Mucosa of gallbladder (tissue), 1 donor: ENCODE measurements around the gene NDUFB5. TPM values are rescaled to one million over a fixed set of nuclear protein-coding genes. Genes with fewer than 3 reads are reported as not detected.
"Not testable (repeated sequence)": the region's sequence is repeated elsewhere in the genome, so short reads cannot be mapped to it uniquely, and the experiment has no call there.

ENCODE experiments used
- DNase-seq: peaks from one replicate; pipeline ENCODE4 v3.0.0-alpha.2; 2020; ENCODE audit warnings: low spot score
- total RNA-seq: library from RNA; stranded (reverse); gene quantifications from one replicate; pipeline ENCODE4 v1.2.1, GENCODE V29; 2021
- donor health status: DM: no; HTN: no; CAD: no.

NDUFB5 gene
- total RNA-seq, 1 donor from 2014 or later: 103 TPM

DNA sequence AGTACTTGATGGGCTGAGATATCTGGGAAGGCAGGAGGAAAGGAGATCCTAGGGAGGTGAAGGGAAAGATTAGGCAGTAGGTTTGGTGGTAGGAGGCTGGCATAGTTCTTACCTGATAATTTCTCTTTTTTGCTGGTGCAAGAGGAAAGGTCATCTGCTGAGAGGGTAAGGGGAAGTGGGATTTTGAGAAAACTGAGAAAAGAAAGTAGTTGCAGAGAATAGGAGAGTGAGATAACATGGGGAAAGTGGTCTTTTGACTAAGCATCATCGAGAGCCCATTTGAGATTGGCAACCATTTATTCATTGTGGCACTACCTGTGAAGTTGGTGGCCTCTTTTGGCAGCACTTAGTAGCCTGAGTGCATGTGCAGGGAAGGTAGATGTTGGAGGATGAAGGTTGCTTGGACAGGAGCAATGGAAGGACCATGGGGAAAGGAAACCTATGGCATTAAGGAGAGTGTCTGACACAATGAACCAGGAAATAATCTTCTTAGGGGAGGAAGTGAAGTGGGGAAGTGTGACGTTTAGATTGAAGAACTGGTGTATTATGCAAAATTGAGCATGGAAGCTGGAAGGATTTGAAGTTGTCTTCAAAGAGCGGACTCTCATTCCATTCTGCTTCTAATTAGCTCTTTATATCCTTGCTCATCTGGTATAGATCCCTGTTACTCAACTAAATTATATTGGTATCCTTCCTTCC lies 26.3 kb downstream of the NDUFB5 start:
- DNase-seq: no peak

DNA sequence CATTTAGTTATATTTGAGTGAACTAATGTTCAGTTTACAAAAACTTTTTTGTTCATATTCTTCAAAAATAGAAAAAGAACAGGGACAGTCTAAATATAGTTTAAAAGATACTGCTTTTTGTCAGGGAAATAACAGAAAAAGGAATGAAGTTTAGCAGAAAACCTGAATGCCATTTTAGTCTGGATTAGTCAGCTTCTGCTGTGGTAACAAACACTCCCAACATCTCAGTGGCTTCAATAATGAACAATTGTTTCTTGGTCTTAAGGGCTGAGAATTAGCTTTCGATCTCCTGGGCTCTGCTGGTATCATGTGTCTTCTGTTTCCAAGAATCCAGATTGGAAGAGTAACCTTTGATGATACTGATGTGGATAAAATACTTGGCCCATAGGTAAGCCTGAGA lies 35.9 kb downstream of the NDUFB5 start:
- no peak for DNase-seq

DNA sequence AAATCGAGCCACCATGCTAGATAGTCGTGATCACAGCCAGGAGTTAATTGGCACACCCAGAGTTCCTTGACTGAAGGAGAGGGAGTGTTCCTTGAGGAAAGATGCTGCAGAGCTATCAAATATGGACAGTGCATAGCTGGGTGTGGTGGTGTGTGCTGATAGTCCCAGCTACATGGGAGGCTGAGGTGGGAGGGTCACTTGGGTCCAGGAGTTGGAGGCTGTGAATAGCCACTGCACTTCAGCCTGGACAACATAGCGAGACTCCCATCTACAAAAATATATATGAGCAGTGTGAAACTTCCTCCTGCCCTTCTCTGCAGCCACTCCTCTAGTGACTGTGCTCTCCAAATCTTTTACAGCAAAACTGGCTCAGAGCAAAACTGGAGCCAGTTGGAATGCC lies 38.3 kb downstream of the NDUFB5 start:
- DNase-seq: no peak

DNA sequence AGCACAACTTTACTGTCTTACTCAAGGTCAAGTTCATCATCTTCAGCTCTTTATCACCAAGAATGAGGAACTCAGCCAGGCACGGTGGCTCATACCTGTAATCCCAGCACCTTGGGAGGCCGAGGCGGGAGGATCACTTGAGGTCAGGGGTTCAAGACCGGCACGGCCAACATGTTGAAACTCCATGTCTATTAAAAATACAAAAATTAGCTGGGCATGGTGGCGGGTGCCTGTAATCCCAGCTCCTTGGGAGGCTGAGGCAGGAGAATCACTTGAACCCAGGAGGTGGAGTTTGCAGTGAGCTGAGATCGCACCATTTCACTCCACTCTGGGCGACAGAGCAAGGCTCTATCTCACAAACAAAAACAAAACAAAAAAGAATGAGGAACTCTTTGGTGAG lies 39.2 kb downstream of the NDUFB5 start:
- not testable (repeated sequence) for DNase-seq

DNA sequence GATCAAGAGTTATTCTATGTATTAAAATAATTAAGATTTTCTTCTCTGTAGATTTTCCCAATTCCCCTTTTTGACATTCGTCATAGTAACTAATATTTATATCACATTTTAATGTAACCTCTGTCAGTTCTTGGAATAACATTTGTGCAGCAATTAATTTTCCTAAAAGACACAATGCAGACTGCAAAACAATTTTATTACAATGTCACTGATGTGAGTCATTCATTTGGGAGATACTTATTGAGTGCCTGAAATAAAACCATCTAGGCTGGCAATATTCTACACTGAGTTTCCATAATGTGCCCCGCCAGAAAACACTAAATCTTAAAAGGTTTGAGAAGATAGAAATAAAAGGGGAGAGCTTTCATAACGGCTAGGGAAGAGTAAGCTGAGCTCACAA lies 41.6 kb downstream of the NDUFB5 start:
- no peak for DNase-seq

DNA sequence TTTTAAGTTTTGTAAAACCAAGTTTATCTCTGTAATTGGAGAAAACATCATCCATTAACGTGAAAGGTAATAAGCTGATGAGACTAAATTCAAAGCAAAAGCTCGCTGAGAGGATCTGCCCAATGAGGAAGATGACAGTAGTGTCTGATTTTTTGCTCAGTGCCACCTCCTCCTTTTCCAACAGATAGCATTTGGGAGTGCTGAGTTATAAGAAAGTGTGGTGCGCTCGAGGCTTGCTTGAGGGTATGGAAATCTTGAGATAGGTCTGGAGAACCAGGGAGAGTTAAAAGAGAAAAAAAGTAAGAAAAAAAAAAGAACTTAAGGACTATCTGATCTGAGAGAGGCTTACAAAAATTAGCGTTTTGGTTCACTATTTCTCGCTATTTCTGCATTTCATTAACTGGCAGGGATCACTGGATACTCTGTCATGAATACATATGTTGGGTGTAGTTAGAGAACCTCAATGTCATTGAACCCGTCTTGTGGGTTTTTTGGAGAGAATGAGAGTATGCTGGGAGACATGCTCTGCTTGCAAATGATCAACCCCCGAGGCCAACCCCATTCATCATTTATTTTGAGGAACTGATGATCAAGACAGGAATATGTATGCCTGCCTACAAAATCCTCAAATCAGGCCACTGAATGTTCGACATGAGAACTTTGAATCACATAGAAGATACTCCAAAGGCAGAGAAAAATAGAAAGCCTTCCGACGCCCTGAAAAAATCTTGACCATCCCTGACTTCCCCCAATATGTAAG lies 47.3 kb downstream of the NDUFB5 start:
- DNase-seq: no peak

DNA sequence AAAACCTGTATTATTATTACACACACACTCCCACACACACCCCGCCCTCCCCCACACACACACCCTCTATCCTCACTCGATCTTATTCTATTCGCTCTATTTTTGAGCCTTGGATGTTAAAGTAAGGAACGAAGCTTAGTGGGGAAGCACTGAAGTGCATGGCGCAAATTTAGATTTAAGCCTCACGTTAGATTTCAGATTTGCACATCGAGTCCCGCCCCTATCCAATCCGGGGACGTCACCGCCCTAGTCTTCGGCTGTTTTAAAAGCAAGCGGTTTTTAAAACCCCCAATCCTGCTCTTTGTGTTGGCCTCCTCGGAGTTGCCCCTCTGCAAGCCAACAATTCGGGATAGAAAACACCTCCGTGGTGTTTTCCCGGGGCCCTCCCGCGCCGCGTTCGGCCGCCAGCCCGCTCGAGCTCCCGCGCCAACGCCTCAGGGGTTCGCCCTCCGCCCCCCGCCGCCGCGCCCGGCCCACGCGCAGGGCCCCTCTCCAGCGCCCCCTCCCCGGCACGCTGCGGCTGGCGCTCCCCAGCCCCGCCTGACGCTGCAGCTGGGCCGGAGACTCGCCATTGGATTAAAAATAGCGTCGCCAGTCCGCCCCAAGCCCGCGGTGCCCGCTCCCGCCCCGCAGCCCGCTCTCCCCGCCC lies 48.0 kb downstream of the NDUFB5 start, which contains the start of gene USP13:
USP13 (plus strand) TSS at position 594 of the 649 bp plus-strand sequence. CDS start 186 bp downstream, outside the sequence.
- peak; percentile 49 for DNase-seq

DNA sequence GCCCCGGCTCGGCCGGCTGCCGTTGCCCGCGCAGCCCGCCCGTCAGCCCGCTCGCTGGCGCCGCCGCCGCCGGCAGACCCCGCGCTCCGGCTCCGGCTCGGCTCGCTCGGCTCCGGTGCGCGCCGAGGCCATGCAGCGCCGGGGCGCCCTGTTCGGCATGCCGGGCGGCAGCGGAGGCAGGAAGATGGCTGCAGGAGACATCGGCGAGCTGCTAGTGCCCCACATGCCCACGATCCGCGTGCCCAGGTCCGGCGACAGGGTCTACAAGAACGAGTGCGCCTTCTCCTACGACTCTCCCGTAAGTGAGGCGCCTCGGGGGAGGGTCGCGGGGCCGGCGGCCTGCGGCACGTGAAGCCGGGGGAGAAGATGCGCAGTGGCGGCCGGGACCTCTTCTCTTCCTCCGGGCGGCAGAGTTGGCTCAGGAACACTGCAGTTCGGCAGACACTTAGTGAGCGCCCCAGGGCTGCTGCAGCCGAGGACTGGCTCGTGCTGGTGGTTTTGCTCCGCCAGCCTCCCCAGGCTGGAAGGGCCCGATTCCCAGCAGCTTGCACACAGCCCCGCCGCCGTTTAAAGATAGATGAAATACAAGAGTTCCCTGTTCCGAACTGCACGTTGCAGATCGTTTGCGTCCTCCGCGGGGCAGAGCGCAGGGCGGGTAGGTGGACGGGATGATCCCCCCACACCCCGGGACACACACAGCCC lies 48.7 kb downstream of the NDUFB5 start:
- DNase-seq: peak; percentile 69

DNA sequence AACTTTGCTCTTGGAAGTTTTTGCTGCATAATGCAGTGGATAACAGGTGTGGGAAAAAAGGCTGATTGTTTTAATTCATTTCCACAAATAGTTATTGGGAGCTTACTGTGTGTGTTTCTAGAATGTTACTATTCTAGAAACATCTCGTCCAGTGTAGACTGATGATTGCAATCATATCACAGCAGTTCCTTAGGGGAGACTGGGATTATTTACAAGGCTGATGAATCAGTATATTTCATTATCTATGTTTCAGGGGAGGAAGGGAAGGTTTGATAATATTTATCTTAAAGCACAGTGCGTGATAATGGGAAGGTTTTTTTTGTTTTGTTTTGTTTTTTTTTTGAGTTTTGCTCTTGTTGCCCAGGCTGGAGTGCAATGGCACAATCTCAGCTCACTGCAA lies 50.6 kb downstream of the NDUFB5 start:
- DNase-seq: no peak

DNA sequence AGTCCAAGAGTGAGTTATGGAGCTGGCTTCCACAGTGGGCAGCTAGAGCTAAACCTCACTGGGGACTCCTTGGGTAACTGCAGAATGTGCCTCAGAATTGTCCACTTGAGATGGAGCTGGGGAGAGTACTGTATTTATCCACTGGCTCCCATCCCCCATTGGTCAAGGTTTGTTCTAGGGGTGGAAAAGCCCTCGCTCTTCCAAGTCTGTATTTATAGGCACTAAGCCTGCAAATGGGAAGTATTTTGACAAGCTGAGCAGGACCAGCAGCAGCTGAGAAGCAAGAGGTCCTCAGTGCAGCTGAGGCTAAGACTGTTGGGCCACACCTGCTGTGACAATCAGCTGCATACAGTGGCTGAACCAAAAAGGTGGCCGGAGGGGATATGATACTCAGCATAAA lies 54.0 kb downstream of the NDUFB5 start:
- DNase-seq: no peak

DNA sequence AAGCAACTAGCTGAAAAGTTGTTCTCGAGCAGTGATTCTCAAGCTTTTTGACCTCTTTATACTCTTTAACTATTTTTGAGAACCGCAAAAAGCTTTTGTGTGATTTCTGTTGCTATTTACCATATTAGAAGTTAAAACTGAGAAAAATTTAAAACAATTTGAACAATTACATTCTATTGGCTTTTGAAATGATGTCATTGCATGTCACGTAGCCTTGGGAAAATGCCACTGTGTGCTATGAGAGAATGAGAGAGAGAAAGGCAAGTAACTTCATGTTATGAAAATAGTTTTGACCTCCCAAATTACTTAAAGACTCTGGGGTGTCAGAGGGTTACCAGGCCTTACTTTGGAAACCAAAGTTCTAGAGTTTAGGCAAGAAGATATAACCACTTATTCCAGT lies 56.3 kb downstream of the NDUFB5 start:
- no peak for DNase-seq

DNA sequence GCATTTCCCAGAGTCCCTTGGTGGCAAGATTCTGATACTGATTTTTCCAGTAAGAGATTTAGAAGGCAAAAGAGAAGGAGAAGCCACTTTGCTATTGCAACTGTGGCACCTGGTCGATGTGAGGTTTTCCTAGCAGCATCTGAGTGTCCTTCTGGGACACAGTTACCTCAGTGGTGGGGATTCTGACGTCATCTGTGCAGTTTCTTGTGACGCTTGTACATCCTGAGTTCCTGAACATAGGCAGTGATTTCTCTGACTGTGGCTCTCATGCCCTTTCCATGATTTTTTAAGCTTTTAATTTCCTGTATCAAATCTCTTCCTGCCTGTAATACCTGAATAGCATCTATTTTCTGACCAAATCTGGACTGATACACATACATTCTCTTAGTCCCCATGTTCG lies 57.2 kb downstream of the NDUFB5 start:
- DNase-seq: no peak

DNA sequence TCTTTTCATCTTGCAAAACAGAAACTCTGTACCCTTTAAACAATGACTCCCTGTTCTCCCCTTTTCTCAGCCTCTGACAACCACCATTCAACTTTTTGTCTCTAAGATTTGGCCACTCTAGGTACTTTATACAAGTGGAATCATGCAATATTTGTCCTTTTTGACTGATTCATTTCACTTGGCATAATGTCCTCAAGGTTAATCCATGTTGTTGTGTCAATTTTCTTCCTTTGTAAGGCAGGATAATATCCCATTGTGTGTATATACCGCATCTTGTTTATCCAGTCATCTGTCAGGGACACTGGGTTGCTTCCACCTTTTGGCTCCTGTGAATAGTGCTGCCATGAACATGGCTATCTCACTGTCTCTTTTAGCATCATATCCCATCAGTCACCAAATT lies 58.5 kb downstream of the NDUFB5 start:
- no peak for DNase-seq

DNA sequence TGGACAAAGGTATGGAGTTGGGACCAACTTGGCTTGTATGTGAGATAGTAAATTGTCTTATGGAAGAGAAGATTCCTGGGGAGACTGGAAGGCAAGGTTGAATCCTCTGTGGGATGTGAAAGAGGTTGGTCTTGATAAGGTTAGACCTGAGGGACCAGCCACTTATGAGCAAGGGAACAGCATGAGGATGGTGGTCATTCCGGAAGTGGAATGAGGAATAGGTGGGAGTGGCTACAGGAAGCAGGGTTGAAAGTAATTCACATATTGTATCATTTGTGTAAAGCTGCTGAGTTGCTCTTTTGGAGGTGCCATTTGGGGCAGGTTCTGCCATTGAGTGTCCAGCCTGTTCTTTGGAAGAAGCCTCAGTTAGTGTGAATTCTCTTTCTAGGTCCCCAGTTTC lies 61.4 kb downstream of the NDUFB5 start:
- no peak for DNase-seq

DNA sequence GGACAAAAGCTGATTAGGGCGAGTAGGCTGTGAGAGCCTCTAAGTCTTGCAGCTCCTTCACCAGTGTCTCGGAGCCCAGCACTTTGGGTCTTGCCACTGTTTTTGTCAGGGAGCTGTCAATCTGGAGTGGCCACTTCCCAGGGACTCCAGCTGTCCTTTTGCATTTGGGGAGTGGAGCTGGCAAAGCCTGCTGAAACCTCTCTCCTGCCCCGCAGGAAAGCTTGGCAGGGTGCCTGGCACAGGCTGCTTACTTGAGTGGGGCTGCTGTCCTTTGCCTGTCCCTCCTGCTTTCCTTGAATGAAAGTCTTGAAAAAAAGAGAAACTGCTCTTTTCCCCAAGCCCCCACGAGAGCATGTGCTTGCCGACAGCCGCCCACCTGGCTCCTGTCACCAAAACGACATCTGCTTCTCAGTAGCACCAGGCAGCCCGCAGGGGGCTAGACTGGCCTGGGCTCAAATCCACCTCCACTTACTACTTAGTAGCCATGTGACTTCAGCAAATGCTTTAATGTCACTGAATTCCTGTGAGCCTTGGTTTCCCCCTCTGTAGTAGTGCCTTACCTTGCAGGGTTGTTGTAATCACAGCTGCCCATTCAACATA lies 61.9 kb downstream of the NDUFB5 start:
- no peak for DNase-seq

DNA sequence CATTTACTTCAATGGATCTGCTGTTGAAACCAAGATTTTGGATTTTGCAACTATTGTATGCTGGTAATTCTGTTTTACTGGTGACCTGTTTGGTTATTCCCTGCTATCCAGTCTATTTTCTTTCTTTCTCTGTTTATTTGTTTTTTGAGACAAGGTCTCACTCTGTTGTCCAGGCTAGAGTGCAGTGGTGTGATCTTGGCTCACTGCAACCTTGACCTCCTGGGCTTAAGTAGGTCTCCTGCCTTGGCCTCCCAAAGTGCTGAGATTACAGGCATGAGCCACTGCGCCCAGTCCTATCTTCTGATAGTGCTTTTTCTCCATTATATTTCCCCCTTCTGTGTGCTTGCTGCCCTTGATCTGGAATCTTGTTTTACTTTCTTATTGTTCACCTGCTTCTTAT lies 63.8 kb downstream of the NDUFB5 start:
- DNase-seq: no peak

DNA sequence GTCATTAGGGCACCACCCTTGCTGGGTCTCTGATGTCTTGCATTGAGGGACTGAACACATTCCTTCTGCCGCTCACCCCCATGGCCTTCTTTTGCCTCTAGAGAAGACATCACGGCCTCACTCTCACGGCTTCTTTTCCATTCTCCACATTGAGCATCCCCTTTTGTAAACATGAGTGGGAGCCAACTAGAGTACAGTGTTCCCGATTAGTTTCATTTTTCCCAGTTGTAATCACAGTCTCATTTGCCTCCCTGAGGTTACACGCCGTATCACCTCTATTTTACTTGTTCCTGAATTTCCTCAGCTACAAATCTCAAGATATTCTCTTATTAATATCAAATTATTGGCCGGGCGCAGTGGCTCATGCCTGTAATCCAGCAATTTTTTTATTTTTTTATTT lies 65.7 kb downstream of the NDUFB5 start:
- DNase-seq: no peak

DNA sequence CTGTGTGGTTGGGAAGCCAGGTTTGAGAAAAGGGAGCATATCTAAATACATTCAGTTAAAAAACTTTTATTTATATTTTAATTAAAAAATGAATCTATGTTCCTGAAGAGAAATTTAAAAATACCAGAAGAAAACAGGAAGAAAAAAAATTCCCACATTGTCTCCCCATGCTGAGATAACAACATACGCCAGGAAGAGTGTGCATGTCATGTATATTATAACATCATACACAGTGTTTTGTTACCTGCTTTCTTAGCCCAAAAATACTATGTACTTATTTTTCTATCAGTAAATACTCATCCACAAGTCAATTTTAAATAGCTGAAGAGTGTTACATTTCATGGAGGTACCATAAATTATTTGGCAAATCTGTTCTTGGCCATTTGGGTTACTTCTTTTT lies 66.7 kb downstream of the NDUFB5 start:
- DNase-seq: no peak

DNA sequence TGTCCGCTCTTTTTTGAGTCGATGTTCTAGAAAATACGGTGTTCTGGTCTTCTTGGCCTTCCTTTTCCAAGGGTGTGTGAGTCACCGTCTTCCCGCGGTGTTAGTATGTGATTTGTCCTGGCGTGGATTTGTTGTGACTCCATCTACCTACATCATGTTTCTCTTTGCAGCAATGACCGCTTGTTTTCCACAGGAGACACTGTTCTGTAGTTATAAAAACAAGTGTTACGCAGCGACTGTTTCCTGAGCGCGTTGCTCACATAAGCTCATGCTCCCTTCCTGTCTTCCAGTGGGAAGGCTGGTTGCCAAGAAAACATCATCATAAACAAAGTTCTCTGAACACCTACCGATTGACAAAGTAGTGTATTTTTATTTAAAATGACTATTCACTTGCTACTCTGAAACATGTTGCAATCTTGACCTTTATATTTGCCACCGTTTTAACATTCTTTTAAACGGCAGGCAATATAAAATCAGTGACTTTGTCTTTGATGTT lies 67.2 kb downstream of the NDUFB5 start:
- DNase-seq: peak; percentile 13

DNA sequence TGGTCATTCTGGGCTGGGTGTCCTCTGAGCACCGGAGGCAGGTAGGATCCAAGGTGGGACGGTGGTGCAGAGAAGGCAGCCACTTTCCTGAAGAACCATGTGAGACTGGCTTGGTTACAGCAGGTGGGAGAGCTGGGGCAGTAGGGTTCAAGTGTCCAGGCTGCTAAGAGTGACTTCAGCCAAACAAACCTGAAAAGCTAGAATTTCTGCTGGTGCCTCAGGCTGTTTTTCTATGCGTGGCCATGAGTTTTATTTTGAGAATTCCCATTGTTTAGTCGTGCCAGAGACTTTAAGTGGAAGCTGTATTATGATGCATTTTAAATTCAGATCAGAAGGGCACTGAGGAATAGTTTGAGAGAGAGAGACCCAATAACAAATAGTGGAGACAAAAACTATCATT lies 68.3 kb downstream of the NDUFB5 start:
- DNase-seq: no peak

DNA sequence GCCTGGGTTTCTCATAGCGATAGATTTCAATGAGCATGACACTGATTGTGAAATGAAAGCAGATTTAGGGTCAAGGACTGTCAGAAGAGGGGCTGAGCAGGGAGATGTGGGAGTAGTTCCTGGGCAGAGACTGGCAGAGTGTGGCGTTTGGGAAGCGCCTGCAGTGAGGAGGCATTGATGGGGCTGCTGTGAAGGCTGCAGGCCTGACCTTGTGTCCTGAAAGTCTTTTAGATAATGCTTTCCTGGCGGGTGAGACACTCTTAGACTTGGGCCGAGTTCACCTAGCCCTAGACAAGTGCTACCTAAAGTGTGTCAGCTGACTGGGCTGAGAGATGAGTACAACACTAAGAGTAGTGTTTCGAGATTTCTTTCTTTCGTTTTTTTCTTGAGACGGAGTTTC lies 68.9 kb downstream of the NDUFB5 start:
- no peak for DNase-seq

DNA sequence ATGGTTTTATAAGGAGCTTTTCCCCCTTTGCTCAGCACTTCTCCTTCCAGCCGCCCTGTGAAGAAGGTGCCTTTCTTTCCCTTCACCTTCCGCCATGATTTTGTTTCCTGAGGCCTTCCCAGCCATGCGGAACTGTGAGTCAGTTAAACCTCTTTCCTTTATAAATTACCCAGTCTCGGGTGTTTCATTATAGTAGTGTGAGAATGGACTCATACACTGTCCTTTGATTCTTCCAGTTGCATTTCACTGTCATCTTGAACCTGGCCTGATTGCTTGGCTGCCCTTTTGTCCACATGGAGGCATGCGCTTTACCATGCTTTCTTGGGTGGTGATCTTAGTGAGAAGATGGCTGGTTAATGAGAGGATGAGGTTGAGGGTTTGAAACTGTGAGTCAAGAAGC lies 71.5 kb downstream of the NDUFB5 start:
- no peak for DNase-seq
